Mucosa of descending colon (tissue), 3 donors: ENCODE results near the gene COL18A1. TPM values are rescaled to one million over a fixed set of nuclear protein-coding genes. Genes with fewer than 3 reads are reported as not detected.

Source experiments
- ATAC-seq: fragments of 200-7000 bp; cut with Tn5 transposase; one replicate; pipeline ENCODE4 v1.9.1; 2020; ENCODE audit warnings: mild to moderate bottlenecking, moderate library complexity
- DNase-seq, 3 donors: peaks; one replicate each; pipeline ENCODE4 v3.0.0-alpha.2; 2020
- H3K36me3 ChIP-seq: fragments of 200-600 bp; one replicate; pipeline ENCODE4 v1.8.0; 2021; ENCODE audit warnings: low read depth, mild to moderate bottlenecking
- H3K4me1 ChIP-seq: fragments of 200-600 bp; one replicate; pipeline ENCODE4 v1.8.0; 2021; ENCODE audit warnings: low read depth, mild to moderate bottlenecking
- H3K4me3 ChIP-seq: fragments of 200-600 bp; one replicate; pipeline ENCODE4 v1.8.0; 2021; ENCODE audit warnings: mild to moderate bottlenecking
- H3K9me3 ChIP-seq: fragments of 200-600 bp; one replicate; pipeline ENCODE4 v1.8.0; 2021; ENCODE audit warnings: mild to moderate bottlenecking
- CTCF ChIP-seq: fragments of 200-600 bp; IDR thresholded peaks from one replicate; pipeline ENCODE4 v1.8.0; 2022; ENCODE audit warnings: antibody characterized with exemption, mild to moderate bottlenecking
- intact Hi-C, 2 donors: fragments of 100-400 bp; cut with DNase I in 1 of 2; cut with micrococcal nuclease in 1 of 2; formaldehyde crosslinking; loops; one replicate each; pipeline versions ENCODE4 v1.11.0 to v1.11.1; 2022; cut with DNase I, micrococcal nuclease
- total RNA-seq, 3 donors: library from RNA; stranded (reverse); fragmentation: NEBNext Ultra II Directional in 2 of 3; extraction: Animal tissue kit (Norgen Biotek cat#: 25700) in 2 of 3; gene quantifications; one replicate each; pipeline versions ENCODE4 v1.2.1 to v1.2.4, GENCODE V29; 2021 to 2023
- donor health status: DM: no; HTN: no; CAD: no; lungs with moderate emphysema.
- donor health status: DM: no; HTN: no; CAD: no.
- donor health status: DM: no; HTN: yes; CAD: no.

Gene COL18A1
- total RNA-seq, 3 donors from 2014 or later = 4.6 to 46.9 (median 21.3) TPM

DNA sequence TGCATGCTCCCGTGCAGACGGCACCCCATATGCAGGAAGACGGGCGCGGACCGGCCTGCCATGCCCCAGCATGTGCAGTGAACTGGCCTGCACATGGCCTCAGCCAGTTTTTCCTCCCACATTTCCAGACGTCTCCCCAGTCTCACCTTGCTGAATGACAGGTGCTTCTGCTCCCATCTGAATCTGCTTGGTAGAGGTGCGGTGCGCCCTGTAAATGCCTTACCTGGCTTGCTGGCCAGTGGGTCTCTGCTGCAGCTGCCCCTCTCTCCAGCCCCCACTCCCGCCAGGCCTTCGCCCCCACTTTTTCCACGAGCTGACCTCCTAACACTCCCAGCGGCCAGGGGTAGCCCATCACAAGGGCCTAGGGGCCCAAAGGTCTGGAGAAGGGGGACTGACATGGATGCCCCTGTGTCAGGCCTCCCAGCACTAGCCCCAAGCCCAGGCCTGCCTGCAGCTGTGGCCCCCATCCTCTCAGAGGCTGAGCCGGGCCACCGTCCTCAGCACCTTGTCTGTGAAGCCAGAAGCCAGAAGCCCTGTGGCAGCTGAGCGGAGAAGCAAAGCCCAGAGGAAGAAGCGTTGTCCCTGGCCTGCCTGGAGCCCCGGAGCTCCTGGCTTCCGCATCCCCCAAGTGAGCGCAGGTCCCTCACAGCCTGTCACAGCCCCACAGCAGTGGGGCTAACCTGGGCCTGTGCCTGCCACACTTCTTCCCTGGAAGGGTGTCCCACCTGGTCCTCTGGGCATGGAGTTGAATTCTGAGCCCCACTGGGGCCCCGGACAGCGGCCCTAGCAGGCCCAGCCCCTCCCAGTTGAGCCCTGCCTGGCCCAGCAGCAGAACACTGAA is 140.9 kb downstream of the COL18A1 start:
- DNase-seq = peak in 1 of 3 donors; percentile 1
- no peaks in the 10 kb centered on the region for H3K9me3 ChIP-seq
- no peaks in the 10 kb centered on the region for H3K36me3 ChIP-seq
- H3K4me3 ChIP-seq = no peak overlapping the region
- no peak for TF ChIP-seq CTCF
- intact Hi-C loops = no loop called here
- no peak for ATAC-seq
- H3K4me1 ChIP-seq = peaks cover 7% of the 10 kb centered on the region

GRCh38 chr21:45546636-45547544 is 141.9 kb downstream of the COL18A1 start:
- intact Hi-C loops = no loop called here
- Histone ChIP-seq H3K36me3 (no peaks in the 10 kb centered on the region), H3K9me3 (no peaks in the 10 kb centered on the region), H3K4me3 (no peak overlapping the region), H3K4me1 (no peaks in the 10 kb centered on the region)
- ATAC-seq (no peak), DNase-seq (peak in 1 of 3 donors; percentile 0)
- TF ChIP-seq CTCF = no peak

DNA sequence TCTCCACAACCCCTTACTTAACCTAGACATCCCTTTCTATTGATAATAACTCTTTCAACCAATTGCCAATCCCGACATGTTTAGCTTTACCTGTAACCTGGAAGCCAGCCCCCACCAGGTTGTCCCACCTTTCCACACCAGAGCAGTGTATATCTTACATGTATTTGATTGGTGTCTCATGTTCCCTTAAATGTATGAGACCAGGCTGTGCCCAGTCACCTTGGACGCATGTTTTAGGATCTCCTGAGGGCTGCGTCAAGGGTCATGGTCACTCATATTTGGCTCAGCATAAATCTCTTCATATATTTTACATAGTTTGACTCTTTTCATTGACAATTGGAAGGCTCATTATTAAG is 142.6 kb downstream of the COL18A1 start:
- no peak for ATAC-seq
- no peaks in the 10 kb centered on the region for H3K36me3 ChIP-seq
- no peak overlapping the region for H3K4me3 ChIP-seq
- intact Hi-C loops = no loop called here
- no peaks in the 10 kb centered on the region for H3K9me3 ChIP-seq
- DNase-seq = peak in 1 of 3 donors; percentile 0
- no peak for TF ChIP-seq CTCF
- no peaks in the 10 kb centered on the region for H3K4me1 ChIP-seq

- no peaks in the 10 kb centered on the region for H3K9me3 ChIP-seq
- no peak for TF ChIP-seq CTCF
- intact Hi-C loops = no loop called here
- no peaks in the 10 kb centered on the region for H3K4me1 ChIP-seq
- ATAC-seq = peak; percentile 35
- no peaks in the 10 kb centered on the region for H3K36me3 ChIP-seq
- no peak overlapping the region for H3K4me3 ChIP-seq
- DNase-seq = no peak
These were observed 143.9 kb downstream of the COL18A1 start for GRCh38 chr21:45548711-45549491.
